ENCODE measurements around the gene TMEM183A.
"Not testable (repeated sequence)": the region's sequence is repeated elsewhere in the genome, so short reads cannot be mapped to it uniquely, and the experiment has no call there.

Gene TMEM183A

DNA sequence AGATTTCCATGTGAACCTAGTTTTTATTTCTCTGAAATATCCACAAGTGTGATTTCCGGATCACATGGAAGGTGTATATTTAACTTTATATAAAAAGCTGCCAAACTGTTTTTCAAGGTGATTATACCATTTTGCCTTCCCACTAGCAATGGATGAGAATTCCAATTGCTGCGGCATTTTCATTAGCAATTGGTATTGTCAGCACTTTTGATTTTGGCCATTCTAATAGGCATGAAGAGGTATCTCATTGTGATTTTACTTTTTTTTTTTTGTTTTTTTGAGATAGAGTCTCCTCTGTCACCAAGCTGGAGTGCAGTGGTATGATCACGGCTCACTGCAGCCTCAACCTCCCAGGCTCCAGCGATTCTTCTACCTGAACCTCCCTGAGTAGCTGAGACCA is 35.1 kb upstream of the TMEM183A start:
- in situ Hi-C loops (cut with MboI; ENCODE audit: low pct_unique_long_range_greater_than_20kb, low sequenced_read_pairs, unreplicated experiment): no loop called here

DNA sequence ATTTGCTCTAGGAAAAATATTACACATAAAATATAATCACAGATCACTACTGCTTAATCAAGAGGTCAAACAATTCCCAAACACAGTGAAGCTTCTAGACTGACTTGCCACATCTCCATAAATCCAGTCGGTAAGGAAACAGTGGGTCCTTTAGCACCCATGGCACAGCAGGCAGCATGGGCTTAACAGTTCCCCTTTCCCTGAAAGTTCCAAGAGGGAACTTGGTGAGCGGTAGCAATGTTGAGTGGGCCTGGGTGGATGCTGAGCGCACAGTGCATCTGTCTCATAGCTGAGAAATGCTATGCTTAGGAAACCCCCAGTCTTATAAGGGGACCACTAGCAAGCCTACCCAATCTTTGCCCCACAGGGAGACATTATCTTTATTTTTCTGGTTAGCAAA is 32.3 kb upstream of the TMEM183A start:
- in situ Hi-C loops (cut with MboI; ENCODE audit: low pct_unique_long_range_greater_than_20kb, low sequenced_read_pairs, unreplicated experiment): loop anchor here (25.0 kb wide), 1 partner anchor 213 kb away; no protein-coding TSS in a partner anchor
- TF ChIP-seq, protein P1, sequence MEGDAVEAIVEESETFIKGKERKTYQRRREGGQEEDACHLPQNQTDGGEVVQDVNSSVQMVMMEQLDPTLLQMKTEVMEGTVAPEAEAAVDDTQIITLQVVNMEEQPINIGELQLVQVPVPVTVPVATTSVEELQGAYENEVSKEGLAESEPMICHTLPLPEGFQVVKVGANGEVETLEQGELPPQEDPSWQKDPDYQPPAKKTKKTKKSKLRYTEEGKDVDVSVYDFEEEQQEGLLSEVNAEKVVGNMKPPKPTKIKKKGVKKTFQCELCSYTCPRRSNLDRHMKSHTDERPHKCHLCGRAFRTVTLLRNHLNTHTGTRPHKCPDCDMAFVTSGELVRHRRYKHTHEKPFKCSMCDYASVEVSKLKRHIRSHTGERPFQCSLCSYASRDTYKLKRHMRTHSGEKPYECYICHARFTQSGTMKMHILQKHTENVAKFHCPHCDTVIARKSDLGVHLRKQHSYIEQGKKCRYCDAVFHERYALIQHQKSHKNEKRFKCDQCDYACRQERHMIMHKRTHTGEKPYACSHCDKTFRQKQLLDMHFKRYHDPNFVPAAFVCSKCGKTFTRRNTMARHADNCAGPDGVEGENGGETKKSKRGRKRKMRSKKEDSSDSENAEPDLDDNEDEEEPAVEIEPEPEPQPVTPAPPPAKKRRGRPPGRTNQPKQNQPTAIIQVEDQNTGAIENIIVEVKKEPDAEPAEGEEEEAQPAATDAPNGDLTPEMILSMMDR (IDR thresholded peaks at IDR 0.05; ENCODE audit: extremely low read depth, insufficient read depth, missing control alignments): no peak
- no peak for DNase-seq (ENCODE audit: low spot score)

More for the DNA sequence above, 35.1 kb upstream of the TMEM183A start:
- TF ChIP-seq, protein P1 (IDR thresholded peaks at IDR 0.05; ENCODE audit: extremely low read depth, insufficient read depth, missing control alignments): no peak
- DNase-seq (ENCODE audit: low spot score): no peak

DNA sequence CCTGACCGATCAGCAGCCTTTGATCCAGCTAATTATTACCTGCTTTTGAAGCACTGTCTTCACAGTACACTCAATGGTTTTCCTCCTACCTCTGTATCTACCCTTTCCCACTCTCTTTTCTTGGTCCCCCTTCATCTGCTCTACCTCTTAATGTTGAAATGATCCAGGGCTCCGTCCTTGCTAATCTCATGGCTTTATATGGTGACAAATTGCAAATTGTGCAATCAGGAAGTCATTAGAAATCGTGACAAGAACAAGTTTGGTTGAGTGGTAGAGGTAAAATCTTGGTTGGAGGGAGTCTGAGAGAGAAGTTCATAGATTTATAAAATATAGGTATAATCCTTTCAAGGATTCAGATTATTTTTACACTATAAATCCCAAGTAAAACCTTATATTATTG is 30.5 kb upstream of the TMEM183A start:
- TF ChIP-seq, protein P1 (IDR thresholded peaks at IDR 0.05; ENCODE audit: extremely low read depth, insufficient read depth, missing control alignments): no peak
- no peak for DNase-seq (ENCODE audit: low spot score)
- in situ Hi-C loops (cut with MboI; ENCODE audit: low pct_unique_long_range_greater_than_20kb, low sequenced_read_pairs, unreplicated experiment): loop anchor here (25.0 kb wide), 1 partner anchor 214 kb away; no protein-coding TSS in a partner anchor

DNA sequence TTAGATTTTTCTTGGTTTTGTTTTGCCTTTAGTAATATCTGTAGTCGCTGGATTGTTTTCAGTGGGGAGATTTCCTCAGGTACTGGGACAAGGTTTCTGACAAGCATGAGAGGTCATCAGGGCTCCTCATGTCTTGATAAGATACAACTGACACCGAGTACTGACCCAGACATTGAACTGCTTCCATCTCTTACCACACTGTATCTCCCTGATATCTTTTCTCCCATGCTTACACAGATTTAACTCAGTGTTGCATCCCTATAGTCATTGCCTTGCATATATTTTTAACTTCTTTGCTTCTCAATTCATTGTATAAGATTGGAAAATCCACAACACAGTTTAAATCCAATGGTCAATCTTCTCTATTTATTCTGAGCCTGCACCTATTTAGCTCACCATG is 27.7 kb upstream of the TMEM183A start:
- in situ Hi-C loops (cut with MboI; ENCODE audit: low pct_unique_long_range_greater_than_20kb, low sequenced_read_pairs, unreplicated experiment): loop anchor here (25.0 kb wide), 1 partner anchor 217 kb away; no protein-coding TSS in a partner anchor
- TF ChIP-seq, protein P1 (IDR thresholded peaks at IDR 0.05; ENCODE audit: extremely low read depth, insufficient read depth, missing control alignments): no peak
- DNase-seq (ENCODE audit: low spot score): no peak

DNA sequence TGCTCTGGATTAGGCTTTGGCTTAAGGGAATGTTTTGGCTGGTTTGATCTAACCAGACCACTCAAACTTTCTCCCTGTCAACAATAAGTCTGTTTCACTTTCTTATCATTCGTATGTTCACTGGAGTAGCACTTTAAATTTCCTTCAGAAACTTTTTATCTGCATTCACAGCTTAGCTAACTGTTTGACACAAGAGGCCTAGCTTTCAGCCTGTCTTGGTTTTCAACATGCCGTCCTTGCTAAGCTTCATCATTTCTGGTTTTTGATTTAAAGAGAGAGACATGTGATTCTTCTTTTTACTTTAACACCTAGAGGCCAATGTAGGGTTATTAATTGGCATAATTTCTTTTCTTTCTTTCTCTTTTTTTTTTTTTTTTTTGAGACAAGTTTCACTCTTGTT is 25.2 kb upstream of the TMEM183A start:
- DNase-seq (ENCODE audit: low spot score): no peak
- in situ Hi-C loops (cut with MboI; ENCODE audit: low pct_unique_long_range_greater_than_20kb, low sequenced_read_pairs, unreplicated experiment): loop anchor here (25.0 kb wide), 1 partner anchor 220 kb away; no protein-coding TSS in a partner anchor
- TF ChIP-seq, protein P1 (IDR thresholded peaks at IDR 0.05; ENCODE audit: extremely low read depth, insufficient read depth, missing control alignments): no peak

DNA sequence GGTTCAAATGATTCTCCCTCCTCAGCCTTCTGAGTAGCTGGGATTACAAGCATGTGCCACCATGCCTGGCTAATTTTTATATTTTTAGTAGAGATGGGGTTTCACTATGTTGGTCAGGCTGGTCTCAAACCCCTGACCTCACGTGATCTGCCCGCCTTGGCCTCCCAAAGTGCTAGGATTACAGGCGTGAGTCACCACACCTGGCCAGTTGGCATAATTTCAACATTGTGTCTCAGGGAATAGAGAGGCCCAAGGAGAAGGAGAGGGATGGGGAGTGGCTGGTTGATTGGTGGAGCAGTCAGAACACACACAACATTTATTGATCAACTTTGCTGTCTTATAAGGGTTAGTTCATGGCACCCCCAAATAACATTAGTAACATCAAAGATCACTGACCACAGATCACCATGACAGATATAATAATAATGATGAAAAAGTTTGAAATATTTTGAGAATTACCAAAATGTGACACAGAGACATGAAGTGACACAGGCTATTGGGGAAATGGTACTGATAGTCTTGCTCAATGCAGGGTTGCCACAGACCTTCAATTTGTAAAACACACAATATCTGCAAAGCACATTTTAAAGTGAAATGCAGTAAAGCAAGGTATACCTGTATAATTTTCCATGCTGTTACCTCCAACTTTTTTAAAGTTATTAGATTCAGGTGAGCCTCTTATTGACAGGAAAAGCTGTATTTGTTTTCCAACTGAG is 24.3 kb upstream of the TMEM183A start:
- DNase-seq (ENCODE audit: low spot score): no peak
- TF ChIP-seq, protein P1 (IDR thresholded peaks at IDR 0.05; ENCODE audit: extremely low read depth, insufficient read depth, missing control alignments): no peak
- in situ Hi-C loops (cut with MboI; ENCODE audit: low pct_unique_long_range_greater_than_20kb, low sequenced_read_pairs, unreplicated experiment): loop anchor here (25.0 kb wide), 1 partner anchor 221 kb away; no protein-coding TSS in a partner anchor

DNA sequence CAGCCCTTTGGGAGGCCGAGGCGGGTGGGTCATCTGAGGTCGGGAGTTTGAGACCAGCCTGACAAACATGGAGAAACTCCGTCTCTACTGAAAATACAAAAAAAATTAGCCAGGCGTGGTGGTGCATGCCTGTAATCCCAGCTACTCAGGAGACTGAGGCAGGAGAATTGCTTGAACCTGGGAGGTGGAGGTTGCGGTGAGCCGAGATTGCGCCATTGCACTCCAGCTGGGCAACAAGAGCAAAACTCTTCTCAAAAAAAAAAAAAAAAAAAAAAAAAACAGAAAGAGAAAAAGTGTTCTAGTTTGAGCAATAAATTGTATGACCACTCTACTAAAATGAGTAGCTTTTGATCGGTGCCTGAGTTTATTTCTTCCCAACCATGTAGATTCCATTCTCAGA is 21.1 kb upstream of the TMEM183A start:
- not testable (repeated sequence) for DNase-seq (ENCODE audit: low spot score)
- in situ Hi-C loops (cut with MboI; ENCODE audit: low pct_unique_long_range_greater_than_20kb, low sequenced_read_pairs, unreplicated experiment): loop anchor here (25.0 kb wide), 1 partner anchor 224 kb away; no protein-coding TSS in a partner anchor

Measured in GM13977 (cell line).